ENCODE results near the gene PARD3. TPM values are rescaled to one million over a fixed set of nuclear protein-coding genes. Genes with fewer than 3 reads are reported as not detected.

PARD3 gene
- total and polyA plus RNA-seq, 10 of the 15 experiments (the other 5 are each of a cell fraction or from before 2014, with no cell fraction given) = 2.6 to 43.1 (median 13.9) TPM

DNA sequence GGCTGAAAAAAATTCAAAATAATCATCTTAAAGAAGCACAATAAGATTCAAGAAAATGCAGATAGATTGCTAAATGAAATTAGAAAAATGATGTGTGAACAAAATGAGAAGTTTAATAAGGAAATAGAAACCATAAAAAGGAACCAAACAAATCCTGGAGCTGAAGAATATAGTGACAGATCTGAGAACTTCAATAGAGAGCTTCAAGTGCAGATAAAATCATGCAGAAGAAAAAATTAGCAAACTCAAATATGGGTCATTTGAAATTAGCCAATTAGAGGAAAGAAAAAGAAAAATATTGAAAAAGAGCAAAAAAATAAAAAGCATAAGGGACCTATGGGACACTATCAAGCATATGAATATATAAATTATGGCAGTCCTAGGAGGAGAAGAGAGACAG lies 720.1 kb downstream of the PARD3 start (continued):
- TF ChIP-seq ETV6 (conservative IDR thresholded peaks at IDR 0.05 in 1 of 2, IDR thresholded peaks at IDR 0.05 in 1 of 2; ENCODE audit: borderline replicate concordance in 1 of 2, low read depth in 1 of 2) (no peak), TCF12 (IDR thresholded peaks at IDR 0.05; ENCODE audit: low read depth, low read length) (no peak), MXI1 (IDR thresholded peaks at IDR 0.05; ENCODE audit: low read depth, low read length) (no peak)

GRCh38 chr10:34094146-34094696 lies 720.9 kb downstream of the PARD3 start:
- Histone ChIP-seq H3K36me3 (ENCODE audit: control insufficient read depth in 2 of 2, insufficient read depth in 2 of 2, low read length in 1 of 2) (no peaks in the 10 kb centered on the region), H3K9ac (ENCODE audit: control insufficient read depth, insufficient read depth, low read length) (no peak overlapping the region), H3K27ac (ENCODE audit: control insufficient read depth, insufficient read depth) (no peak overlapping the region), H3K79me2 (ENCODE audit: control insufficient read depth, insufficient read depth, low read length) (no peaks in the 10 kb centered on the region), H4K20me1 (ENCODE audit: control insufficient read depth, insufficient read depth) (no peaks in the 10 kb centered on the region), H3K9me3 (replicated peaks; ENCODE audit: control insufficient read depth, insufficient read depth, low read length) (no peaks in the 10 kb centered on the region; the same call in 2 of the 3 replicates), H3K4me2 (ENCODE audit: control insufficient read depth, insufficient read depth) (no peak overlapping the region), H2AFZ (ENCODE audit: control insufficient read depth, low read depth, low read length) (no peak overlapping the region), H3K4me3 (no peak overlapping the region), H3K27me3 (replicated peaks in 1 of 2; ENCODE audit: control insufficient read depth in 2 of 2, insufficient read depth in 2 of 2, low read length in 1 of 2) (no peaks in the 10 kb centered on the region), H3K4me1 (ENCODE audit: control insufficient read depth, insufficient read depth, low read length) (no peaks in the 10 kb centered on the region)
- no TSS peak for BruUV-seq (replicated peaks)
- no peak for ATAC-seq
- intact Hi-C loops (cut with micrococcal nuclease; ENCODE audit: unreplicated experiment) (no loop called here), in situ Hi-C loops (cut with MboI) (no loop called here)
- POLR2A ChIA-PET = no interaction called here
- DNase-seq (ENCODE audit: low read depth, low spot score) = no peak
- no peak for FAIRE-seq
- TF ChIP-seq FOXM1 (IDR thresholded peaks at IDR 0.05; ENCODE audit: low read depth, low read length) (no peak), MXI1 (IDR thresholded peaks at IDR 0.05; ENCODE audit: low read depth, low read length) (no peak), HDAC2 (IDR thresholded peaks at IDR 0.05) (no peak), RBBP5 (conservative IDR thresholded peaks at IDR 0.05) (no peak), STAT1 (conservative IDR thresholded peaks at IDR 0.05) (no peak), RFX5 (IDR thresholded peaks at IDR 0.05; ENCODE audit: low read depth, low read length) (no peak), MLLT1 (IDR thresholded peaks at IDR 0.05) (no peak), RB1 (IDR thresholded peaks at IDR 0.05; ENCODE audit: borderline replicate concordance) (no peak), NR2C2 (IDR thresholded peaks at IDR 0.05; ENCODE audit: borderline replicate concordance, control insufficient read depth, insufficient read length, low read depth) (no peak), DPF2 (IDR thresholded peaks at IDR 0.05) (no peak), GABPA (IDR thresholded peaks at IDR 0.05; ENCODE audit: low read depth) (no peak), ZNF622 (IDR thresholded peaks at IDR 0.05) (no peak), TARDBP (IDR thresholded peaks at IDR 0.05; ENCODE audit: borderline replicate concordance) (no peak), NFXL1 (IDR thresholded peaks at IDR 0.05; ENCODE audit: borderline replicate concordance) (no peak)
- TF ChIP-seq, protein P1, sequence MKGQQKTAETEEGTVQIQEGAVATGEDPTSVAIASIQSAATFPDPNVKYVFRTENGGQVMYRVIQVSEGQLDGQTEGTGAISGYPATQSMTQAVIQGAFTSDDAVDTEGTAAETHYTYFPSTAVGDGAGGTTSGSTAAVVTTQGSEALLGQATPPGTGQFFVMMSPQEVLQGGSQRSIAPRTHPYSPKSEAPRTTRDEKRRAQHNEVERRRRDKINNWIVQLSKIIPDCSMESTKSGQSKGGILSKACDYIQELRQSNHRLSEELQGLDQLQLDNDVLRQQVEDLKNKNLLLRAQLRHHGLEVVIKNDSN (IDR thresholded peaks at IDR 0.05; ENCODE audit: borderline replicate concordance, extremely low read length, insufficient read depth, low read depth, low read length) = no peak
- 22% methylated on average over 7 of the region's 7 CpGs for WGBS (ENCODE audit: insufficient coverage, insufficient replicate concordance, low lambda C conversion rate, missing lambda C conversion rate)
- CTCF ChIA-PET = no interaction called here
- SMC1A ChIA-PET (ENCODE audit: uncharacterized antibody, unreplicated experiment) = interaction anchor here (1.0 to 1.1 kb wide), 2 partner anchors 8 to 32 kb away, joined by 3 to 5 read pairs; no protein-coding TSS in a partner anchor
- RAD21 ChIA-PET (ENCODE audit: unreplicated experiment) = no interaction called here

Measured in GM12878 (cell line).